IMR-90 (cell line): Measurements from ENCODE around the gene ELOVL5.

Experiments
- RAD21 ChIP-seq: IDR thresholded peaks from 2 replicates; pipeline ENCODE4 v1.6.1; 2012; ENCODE audit warnings: low read length, improper control_type of control experiment
- RFX5 ChIP-seq: IDR thresholded peaks from 2 replicates; pipeline ENCODE4 v1.8.0; 2012; ENCODE audit warnings: low read depth, mild to moderate bottlenecking, low read length, moderate library complexity

DNA sequence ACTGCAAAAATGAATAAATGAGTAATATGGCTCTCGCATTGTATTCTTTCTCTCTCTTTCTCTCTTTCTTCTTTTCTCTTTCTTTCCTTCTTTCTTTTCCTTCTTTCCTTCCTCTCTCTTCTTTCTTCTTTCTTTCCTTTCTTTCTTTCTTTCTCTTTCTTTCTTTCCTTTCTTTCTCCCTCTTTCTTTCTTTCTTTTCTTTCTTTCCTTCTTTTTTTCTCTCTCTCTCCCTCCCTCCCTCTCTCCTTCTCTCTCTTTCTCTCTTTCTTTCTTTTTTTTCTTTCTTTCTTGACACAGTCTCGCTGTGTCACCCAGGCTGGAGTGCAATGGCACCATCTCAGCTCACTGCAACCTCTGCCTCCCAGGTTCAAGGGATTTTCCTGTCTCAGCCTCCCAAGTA, 20.3 kb upstream of the ELOVL5 start:
- no peak for TF ChIP-seq RFX5
- TF ChIP-seq RAD21 = no peak
